Neural cell (in vitro differentiated cells): ENCODE measurements around the gene CLSTN2. TPM values are rescaled to one million over a fixed set of nuclear protein-coding genes. Genes with fewer than 3 reads are reported as not detected.

Experiments
- H2AFZ ChIP-seq: fragments of 200-600, 300-800 bp; sonication (generic), shearing (Covaris generic); 2 replicates; pipeline ENCODE4 v1.6.0; 2014; ENCODE audit warnings: low read depth, mild to moderate bottlenecking, antibody characterized with exemption, low read length, moderate library complexity
- H3F3A ChIP-seq: fragments of 200-600 bp; shearing (Covaris generic); 2 replicates; pipeline ENCODE4 v1.6.1; 2016; ENCODE audit warnings: mild to moderate bottlenecking, moderate library complexity, mixed read lengths, antibody characterized with exemption, low read length; ENCODE audit not compliant: insufficient read depth, poor library complexity, severe bottlenecking
- H3K27ac ChIP-seq: fragments of 200-600, 300-800 bp; sonication (generic), shearing (Covaris generic); 2 replicates; pipeline ENCODE4 v1.5.1; 2014; ENCODE audit warnings: mild to moderate bottlenecking, low read length, moderate library complexity
- H3K27me3 ChIP-seq: fragments of 300-800, 200-600 bp; sonication (generic), shearing (Covaris generic); 2 replicates; pipeline ENCODE4 v1.6.0; 2014; ENCODE audit warnings: mild to moderate bottlenecking, low read depth, low read length, moderate library complexity; ENCODE audit not compliant: insufficient read depth
- H3K36me3 ChIP-seq: fragments of 300-800, 200-600 bp; sonication (generic), shearing (Covaris generic); 2 replicates; pipeline ENCODE4 v1.5.1; 2014; ENCODE audit warnings: mild to moderate bottlenecking, antibody characterized with exemption, low read length, moderate library complexity; ENCODE audit not compliant: insufficient read depth
- H3K4me2 ChIP-seq: fragments of 300-800, 200-600 bp; sonication (generic), shearing (Covaris generic); 2 replicates; pipeline ENCODE4 v1.6.0; 2014; ENCODE audit warnings: mild to moderate bottlenecking, low read length
- H3K4me3 ChIP-seq: fragments of 300-800, 200-600 bp; sonication (generic), shearing (Covaris generic); 2 replicates; pipeline ENCODE4 v1.5.1; 2014; ENCODE audit warnings: mild to moderate bottlenecking, low read length, moderate library complexity
- H3K79me2 ChIP-seq: fragments of 200-600 bp; shearing (Covaris generic); replicated peaks from 2 replicates; pipeline ENCODE4 v1.6.0; 2014; ENCODE audit warnings: mild to moderate bottlenecking, low read length, moderate library complexity; ENCODE audit not compliant: insufficient read depth
- H3K9ac ChIP-seq: fragments of 300-800, 200-600 bp; sonication (generic), shearing (Covaris generic); 2 replicates; pipeline ENCODE4 v1.6.1; 2016; ENCODE audit warnings: mild to moderate bottlenecking, low read length, mixed read lengths
- H3K9me2 ChIP-seq: fragments of 200-600 bp; shearing (Covaris generic); 2 replicates; pipeline ENCODE4 v1.6.1; 2016; ENCODE audit warnings: mild to moderate bottlenecking, low read length, mixed read lengths; ENCODE audit not compliant: insufficient read depth
- H3K9me3 ChIP-seq: fragments of 200-600, 300-800 bp; sonication (generic), shearing (Covaris generic); 2 replicates; pipeline ENCODE4 v1.6.1; 2016; ENCODE audit warnings: mild to moderate bottlenecking, mixed run types, low read length, moderate library complexity, mixed read lengths
- H4K20me1 ChIP-seq: fragments of 200-600 bp; shearing (Covaris generic); 2 replicates; pipeline ENCODE4 v1.6.1; 2016; ENCODE audit warnings: mild to moderate bottlenecking, mixed run types; ENCODE audit not compliant: insufficient read depth
- EP300 ChIP-seq: fragments of 450-650 bp; conservative IDR thresholded peaks from 2 replicates; pipeline ENCODE4 v1.6.1; 2014; ENCODE audit warnings: antibody characterized with exemption, mild to moderate bottlenecking, moderate library complexity; ENCODE audit not compliant: poor library complexity, severe bottlenecking
- EZH2 ChIP-seq: fragments of 200-600, 300-800 bp; shearing (Covaris generic), sonication (generic); IDR thresholded peaks from 2 replicates; pipeline ENCODE4 v1.6.1; 2014; ENCODE audit warnings: antibody characterized with exemption, low read length, borderline replicate concordance, mild to moderate bottlenecking; ENCODE audit not compliant: insufficient read depth, poor library complexity, severe bottlenecking
- MXI1 ChIP-seq: fragments of 450-650 bp; conservative IDR thresholded peaks from 2 replicates; pipeline ENCODE4 v1.6.1; 2014; ENCODE audit warnings: antibody characterized with exemption, mild to moderate bottlenecking; ENCODE audit not compliant: poor library complexity, severe bottlenecking
- POLR2AphosphoS5 ChIP-seq: IDR thresholded peaks from 2 replicates; pipeline ENCODE4 v1.6.1; 2012
- RAD21 ChIP-seq: fragments of 450-650 bp; conservative IDR thresholded peaks from 2 replicates; pipeline ENCODE4 v1.6.1; 2014; ENCODE audit warnings: antibody characterized with exemption, mild to moderate bottlenecking, moderate library complexity
- SMC3 ChIP-seq: fragments of 450-650 bp; conservative IDR thresholded peaks from 2 replicates; pipeline ENCODE4 v1.6.1; 2014; ENCODE audit warnings: antibody characterized with exemption, mild to moderate bottlenecking, moderate library complexity; ENCODE audit not compliant: poor library complexity
- TAF1 ChIP-seq: IDR thresholded peaks from 2 replicates; pipeline ENCODE4 v1.6.1; 2012; ENCODE audit warnings: low read depth
- polyA plus RNA-seq: library from polyadenylated mRNA; depleted of rRNA; stranded (reverse); fragments of >200 nt; gene quantifications from 2 replicates; pipeline ENCODE4 v1.2.3, GENCODE V29; 2014
- TF ChIP-seq, protein P1 (sequence below): fragments of 450-650 bp; IDR thresholded peaks from 2 replicates; pipeline ENCODE4 v1.5.1; 2014; ENCODE audit warnings: antibody characterized with exemption, mild to moderate bottlenecking, moderate library complexity; ENCODE audit not compliant: poor library complexity, severe bottlenecking
- TF ChIP-seq, protein P2 (sequence below): IDR thresholded peaks from 2 replicates; pipeline ENCODE4 v1.6.1; 2012; ENCODE audit warnings: borderline replicate concordance

CLSTN2 gene
- polyA plus RNA-seq, 1 donor from 2014 or later, result 10.7 TPM

- no peak overlapping the region for H2AFZ ChIP-seq
- H3K9me3 ChIP-seq, result no peaks in the 10 kb centered on the region
Measured at GRCh38 chr3:140586311-140586710, 651.3 kb downstream of the CLSTN2 start.

GRCh38 chr3:140588558-140588957 lies 653.6 kb downstream of the CLSTN2 start:
- H3F3A ChIP-seq, result no peaks in the 10 kb centered on the region
- H3K27ac ChIP-seq, result no peak overlapping the region
- H3K4me3 ChIP-seq, result no peak overlapping the region
- H3K9ac ChIP-seq, result no peak overlapping the region
- H3K79me2 ChIP-seq, result no peaks in the 10 kb centered on the region
- no peaks in the 10 kb centered on the region for H3K36me3 ChIP-seq
- no peaks in the 10 kb centered on the region for H3K9me2 ChIP-seq
- no peaks in the 10 kb centered on the region for H3K9me3 ChIP-seq
- TF ChIP-seq EZH2, result no peak
- no peak for TF ChIP-seq POLR2AphosphoS5
- TF ChIP-seq MXI1, result no peak
- no peak overlapping the region for H3K4me2 ChIP-seq
- H3K27me3 ChIP-seq, result no peaks in the 10 kb centered on the region
- H2AFZ ChIP-seq, result no peak overlapping the region
- H4K20me1 ChIP-seq, result no peaks in the 10 kb centered on the region

More at GRCh38 chr3:140586311-140586710, 651.3 kb downstream of the CLSTN2 start:
- TF ChIP-seq MXI1, result no peak
- no peak for TF ChIP-seq RAD21
- no peak for TF ChIP-seq SMC3
- no peak for TF ChIP-seq POLR2AphosphoS5
- no peak overlapping the region for H3K9ac ChIP-seq
- no peaks in the 10 kb centered on the region for H3K79me2 ChIP-seq
- H3K4me2 ChIP-seq, result no peak overlapping the region
- H3K27me3 ChIP-seq, result no peaks in the 10 kb centered on the region
- H3K4me3 ChIP-seq, result no peak overlapping the region
- H3K36me3 ChIP-seq, result no peaks in the 10 kb centered on the region
- H4K20me1 ChIP-seq, result no peaks in the 10 kb centered on the region
- no peaks in the 10 kb centered on the region for H3F3A ChIP-seq
- H3K9me2 ChIP-seq, result no peaks in the 10 kb centered on the region
- no peak overlapping the region for H3K27ac ChIP-seq

DNA sequence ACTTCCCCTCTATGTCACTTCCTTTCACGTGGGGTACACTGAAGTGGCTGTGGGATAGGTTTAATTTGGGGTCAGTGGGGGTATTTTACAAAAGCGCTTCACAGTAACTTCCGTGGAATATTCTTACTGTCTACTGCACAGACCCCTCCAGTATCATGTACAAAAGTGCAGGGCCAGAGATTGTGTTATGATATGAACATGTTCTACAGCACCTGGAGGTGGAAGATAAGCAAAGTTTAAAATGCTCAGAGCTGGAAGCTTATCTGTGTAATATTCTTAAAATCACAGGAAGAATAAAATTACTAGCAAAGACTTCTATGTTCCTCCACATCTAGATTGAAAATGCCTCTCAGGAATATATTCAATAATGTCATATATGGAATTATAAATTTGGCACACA lies 658.8 kb downstream of the CLSTN2 start:
- no peak for TF ChIP-seq EZH2
- TF ChIP-seq SMC3, result no peak
- no peak for TF ChIP-seq RAD21
- no peak for TF ChIP-seq TAF1
- TF ChIP-seq, protein P1, sequence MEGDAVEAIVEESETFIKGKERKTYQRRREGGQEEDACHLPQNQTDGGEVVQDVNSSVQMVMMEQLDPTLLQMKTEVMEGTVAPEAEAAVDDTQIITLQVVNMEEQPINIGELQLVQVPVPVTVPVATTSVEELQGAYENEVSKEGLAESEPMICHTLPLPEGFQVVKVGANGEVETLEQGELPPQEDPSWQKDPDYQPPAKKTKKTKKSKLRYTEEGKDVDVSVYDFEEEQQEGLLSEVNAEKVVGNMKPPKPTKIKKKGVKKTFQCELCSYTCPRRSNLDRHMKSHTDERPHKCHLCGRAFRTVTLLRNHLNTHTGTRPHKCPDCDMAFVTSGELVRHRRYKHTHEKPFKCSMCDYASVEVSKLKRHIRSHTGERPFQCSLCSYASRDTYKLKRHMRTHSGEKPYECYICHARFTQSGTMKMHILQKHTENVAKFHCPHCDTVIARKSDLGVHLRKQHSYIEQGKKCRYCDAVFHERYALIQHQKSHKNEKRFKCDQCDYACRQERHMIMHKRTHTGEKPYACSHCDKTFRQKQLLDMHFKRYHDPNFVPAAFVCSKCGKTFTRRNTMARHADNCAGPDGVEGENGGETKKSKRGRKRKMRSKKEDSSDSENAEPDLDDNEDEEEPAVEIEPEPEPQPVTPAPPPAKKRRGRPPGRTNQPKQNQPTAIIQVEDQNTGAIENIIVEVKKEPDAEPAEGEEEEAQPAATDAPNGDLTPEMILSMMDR, result no peak
- TF ChIP-seq MXI1, result no peak
- TF ChIP-seq EP300, result no peak
- TF ChIP-seq, protein P2, sequence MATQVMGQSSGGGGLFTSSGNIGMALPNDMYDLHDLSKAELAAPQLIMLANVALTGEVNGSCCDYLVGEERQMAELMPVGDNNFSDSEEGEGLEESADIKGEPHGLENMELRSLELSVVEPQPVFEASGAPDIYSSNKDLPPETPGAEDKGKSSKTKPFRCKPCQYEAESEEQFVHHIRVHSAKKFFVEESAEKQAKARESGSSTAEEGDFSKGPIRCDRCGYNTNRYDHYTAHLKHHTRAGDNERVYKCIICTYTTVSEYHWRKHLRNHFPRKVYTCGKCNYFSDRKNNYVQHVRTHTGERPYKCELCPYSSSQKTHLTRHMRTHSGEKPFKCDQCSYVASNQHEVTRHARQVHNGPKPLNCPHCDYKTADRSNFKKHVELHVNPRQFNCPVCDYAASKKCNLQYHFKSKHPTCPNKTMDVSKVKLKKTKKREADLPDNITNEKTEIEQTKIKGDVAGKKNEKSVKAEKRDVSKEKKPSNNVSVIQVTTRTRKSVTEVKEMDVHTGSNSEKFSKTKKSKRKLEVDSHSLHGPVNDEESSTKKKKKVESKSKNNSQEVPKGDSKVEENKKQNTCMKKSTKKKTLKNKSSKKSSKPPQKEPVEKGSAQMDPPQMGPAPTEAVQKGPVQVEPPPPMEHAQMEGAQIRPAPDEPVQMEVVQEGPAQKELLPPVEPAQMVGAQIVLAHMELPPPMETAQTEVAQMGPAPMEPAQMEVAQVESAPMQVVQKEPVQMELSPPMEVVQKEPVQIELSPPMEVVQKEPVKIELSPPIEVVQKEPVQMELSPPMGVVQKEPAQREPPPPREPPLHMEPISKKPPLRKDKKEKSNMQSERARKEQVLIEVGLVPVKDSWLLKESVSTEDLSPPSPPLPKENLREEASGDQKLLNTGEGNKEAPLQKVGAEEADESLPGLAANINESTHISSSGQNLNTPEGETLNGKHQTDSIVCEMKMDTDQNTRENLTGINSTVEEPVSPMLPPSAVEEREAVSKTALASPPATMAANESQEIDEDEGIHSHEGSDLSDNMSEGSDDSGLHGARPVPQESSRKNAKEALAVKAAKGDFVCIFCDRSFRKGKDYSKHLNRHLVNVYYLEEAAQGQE, result no peak
- TF ChIP-seq POLR2AphosphoS5, result no peak
- Histone ChIP-seq H3K9me2 (no peaks in the 10 kb centered on the region), H3K4me2 (no peak overlapping the region), H3K27me3 (no peaks in the 10 kb centered on the region), H3K9me3 (no peaks in the 10 kb centered on the region), H3K9ac (no peak overlapping the region), H2AFZ (no peak overlapping the region), H4K20me1 (no peaks in the 10 kb centered on the region), H3K79me2 (no peaks in the 10 kb centered on the region), H3F3A (no peaks in the 10 kb centered on the region), H3K36me3 (no peaks in the 10 kb centered on the region), H3K4me3 (no peak overlapping the region), H3K27ac (no peak overlapping the region)
